GM23338 (cell line): ENCODE data around the gene ABCA13. TPM values are rescaled to one million over a fixed set of nuclear protein-coding genes. Genes with fewer than 3 reads are reported as not detected.

Experiments
- ATAC-seq: fragments of 200-7000 bp; cut with Tn5 transposase; 3 replicates; pipeline ENCODE4 v1.9.1; 2020
- DNase-seq: peaks from one replicate; pipeline ENCODE4 v3.0.0-alpha.2; 2015; ENCODE audit warnings: low spot score
- H2AFZ ChIP-seq: fragments of 200-600 bp; sonication (generic); 2 replicates; pipeline ENCODE4 v1.8.0; 2016; ENCODE audit warnings: antibody characterized with exemption, mild to moderate bottlenecking, moderate library complexity
- H3F3A ChIP-seq: fragments of 200-600 bp; sonication (generic); replicated peaks from 2 replicates; pipeline ENCODE4 v1.8.0; 2017; ENCODE audit warnings: antibody characterized with exemption, mixed run types, low read depth
- H3K27ac ChIP-seq: fragments of 200-600 bp; sonication (generic); 2 replicates; pipeline ENCODE4 v1.6.1; 2016; ENCODE audit warnings: low read depth
- H3K27me3 ChIP-seq: fragments of 200-600 bp; sonication (generic); 2 replicates; pipeline ENCODE4 v1.8.0; 2016; ENCODE audit warnings: mild to moderate bottlenecking, mixed run types, moderate library complexity; ENCODE audit not compliant: insufficient read depth
- H3K36me3 ChIP-seq: fragments of 200-600 bp; sonication (generic); 2 replicates; pipeline ENCODE4 v1.8.0; 2016; ENCODE audit warnings: mild to moderate bottlenecking; ENCODE audit not compliant: insufficient read depth
- H3K4me1 ChIP-seq: fragments of 200-600 bp; sonication (generic); 2 replicates; pipeline ENCODE4 v1.8.0; 2016; ENCODE audit warnings: mild to moderate bottlenecking, moderate library complexity; ENCODE audit not compliant: insufficient read depth
- H3K4me2 ChIP-seq: fragments of 200-600 bp; sonication (generic); 2 replicates; pipeline ENCODE4 v1.7.1; 2017; ENCODE audit warnings: mixed run types
- H3K4me3 ChIP-seq: fragments of 200-600 bp; sonication (generic); 2 replicates; pipeline ENCODE4 v1.6.1; 2016; ENCODE audit warnings: mixed run types
- H3K79me2 ChIP-seq: fragments of 200-600 bp; sonication (generic); replicated peaks from 2 replicates; pipeline ENCODE4 v1.8.0; 2017; ENCODE audit warnings: mild to moderate bottlenecking; ENCODE audit not compliant: insufficient read depth
- H3K9me2 ChIP-seq: fragments of 200-600 bp; sonication (generic); 2 replicates; pipeline ENCODE4 v1.8.0; 2017; ENCODE audit not compliant: insufficient read depth
- H4K20me1 ChIP-seq: fragments of 200-600 bp; sonication (generic); replicated peaks from 2 replicates; pipeline ENCODE4 v1.8.0; 2017; ENCODE audit warnings: mild to moderate bottlenecking; ENCODE audit not compliant: insufficient read depth
- H3K27ac Mint-ChIP-seq: 2 replicates; pipeline ENCODE4 v1.8.0; 2020; ENCODE audit warnings: inconsistent platforms, mild to moderate bottlenecking, moderate library complexity, mixed read lengths
- H3K27me3 Mint-ChIP-seq: 3 replicates; pipeline ENCODE4 v1.8.0; 2022; ENCODE audit warnings: low read depth, mild to moderate bottlenecking, moderate library complexity, mixed read lengths, inconsistent platforms; ENCODE audit not compliant: insufficient read depth, poor library complexity
- H3K36me3 Mint-ChIP-seq: 3 replicates; pipeline ENCODE4 v1.8.0; 2021; ENCODE audit warnings: low read depth, mild to moderate bottlenecking, inconsistent platforms, moderate library complexity, mixed read lengths
- H3K4me1 Mint-ChIP-seq: 3 replicates; pipeline ENCODE4 v1.8.0; 2020; ENCODE audit warnings: mild to moderate bottlenecking, inconsistent platforms, mixed read lengths
- H3K4me3 Mint-ChIP-seq: 3 replicates; pipeline ENCODE4 v1.8.0; 2021; ENCODE audit warnings: moderate library complexity, mild to moderate bottlenecking, inconsistent platforms, mixed read lengths
- H3K9me3 Mint-ChIP-seq: 3 replicates; pipeline ENCODE4 v1.8.0; 2020; ENCODE audit warnings: moderate library complexity, mild to moderate bottlenecking, inconsistent platforms, mixed read lengths
- CREB1 ChIP-seq: fragments of 250-450 bp; sonication (Bioruptor Pico); IDR thresholded peaks from 2 replicates; pipeline ENCODE4 v1.5.0; 2020; ENCODE audit warnings: low read depth, mild to moderate bottlenecking, moderate library complexity
- CTCF ChIP-seq, 2 experiments: fragments of 200-600 bp in 1 of 2; sonication (generic) in 1 of 2; conservative IDR thresholded peaks; 2 replicates each; pipeline versions ENCODE4 v1.5.1 to v1.6.1; 2016 to 2017; ENCODE audit warnings: antibody characterized with exemption in 2 of 2, low read depth in 2 of 2, mild to moderate bottlenecking in 2 of 2, moderate library complexity in 1 of 2
- EZH2 ChIP-seq: fragments of 200-600 bp; sonication (generic); IDR thresholded peaks from one replicate; pipeline ENCODE4 v1.8.0; 2017; ENCODE audit warnings: antibody characterized with exemption, mild to moderate bottlenecking, low read depth; ENCODE audit not compliant: unreplicated experiment
- EZH2phosphoT487 ChIP-seq: fragments of 200-600 bp; sonication (generic); IDR thresholded peaks from one replicate; pipeline ENCODE4 v1.8.1; 2018; ENCODE audit warnings: antibody characterized with exemption; ENCODE audit not compliant: unreplicated experiment
- JUNB ChIP-seq: IDR thresholded peaks from one replicate; pipeline ENCODE4 v1.6.1; 2016; ENCODE audit warnings: antibody characterized with exemption; ENCODE audit not compliant: unreplicated experiment
- NANOG ChIP-seq: IDR thresholded peaks from 2 replicates; pipeline ENCODE4 v1.6.1; 2016; ENCODE audit warnings: antibody characterized with exemption, borderline replicate concordance
- STAT1 ChIP-seq: IDR thresholded peaks from one replicate; pipeline ENCODE4 v1.6.1; 2016; ENCODE audit warnings: antibody characterized with exemption; ENCODE audit not compliant: unreplicated experiment
- ZNF114 ChIP-seq: fragments of 250-450 bp; sonication (Bioruptor Pico); IDR thresholded peaks from 2 replicates; pipeline ENCODE4 v1.5.0; 2020; ENCODE audit warnings: mild to moderate bottlenecking, moderate library complexity
- ZNF331 ChIP-seq: fragments of 250-450 bp; sonication (Bioruptor Pico); IDR thresholded peaks from 2 replicates; pipeline ENCODE4 v1.5.0; 2020; ENCODE audit warnings: low read depth, mild to moderate bottlenecking, moderate library complexity
- ZNF462 ChIP-seq: fragments of 250-450 bp; sonication (Bioruptor Pico); IDR thresholded peaks from 2 replicates; pipeline ENCODE4 v1.5.0; 2020; ENCODE audit warnings: mild to moderate bottlenecking, moderate library complexity
- polyA plus RNA-seq: library from polyadenylated mRNA; unstranded; fragments of >200 nt; fragmentation: Nextera tagmentation; extraction: Ambion mirVana; gene quantifications from 2 replicates; pipeline ENCODE4 v1.2.1, GENCODE V29; 2016
- total RNA-seq: library from RNA; depleted of rRNA; stranded (reverse); fragments of >200 nt; shearing (Covaris generic); gene quantifications from 2 replicates; pipeline ENCODE4 v1.2.3, GENCODE V29; 2014

The ABCA13 gene
- total and polyA plus RNA-seq, 2 experiments from 2014 or later: 0.21 TPM; not detected in 1

GRCh38 chr7:48360574-48360973 lies 189.3 kb downstream of the ABCA13 start (continued):
- no peak for TF ChIP-seq CTCF (conservative IDR thresholded peaks at IDR 0.05; ENCODE audit: low read depth in 2 of 2)
- TF ChIP-seq EZH2: no peak
- no peak for TF ChIP-seq EZH2phosphoT487
- TF ChIP-seq JUNB: no peak
- no peak for TF ChIP-seq NANOG

- DNase-seq (no peak), ATAC-seq (no peak)
- Mint-ChIP-seq H3K4me3 (no peak overlapping the region), H3K27me3 (no peaks in the 10 kb centered on the region), H3K36me3 (no peaks in the 10 kb centered on the region), H3K27ac (no peak overlapping the region), H3K4me1 (no peaks in the 10 kb centered on the region), H3K9me3 (no peaks in the 10 kb centered on the region)
- TF ChIP-seq ZNF331 (no peak), EZH2 (no peak), STAT1 (no peak), CREB1 (no peak), ZNF114 (no peak), ZNF462 (CRISPR knock-in tag) (no peak), NANOG (no peak), EZH2phosphoT487 (no peak), JUNB (no peak), CTCF (conservative IDR thresholded peaks at IDR 0.05; ENCODE audit: low read depth in 2 of 2) (no peak)
- Histone ChIP-seq H3K9me2 (0 out of 2 replicates have a peak, but pooled peaks cover 3% of the 10 kb centered on the region), H3K4me1 (no peaks in the 10 kb centered on the region), H2AFZ (no peak overlapping the region), H3K4me3 (no peak overlapping the region), H3K4me2 (no peak overlapping the region), H3K27me3 (no peaks in the 10 kb centered on the region), H4K20me1 (no peaks in the 10 kb centered on the region), H3F3A (no peaks in the 10 kb centered on the region), H3K27ac (no peak overlapping the region), H3K79me2 (no peaks in the 10 kb centered on the region), H3K36me3 (no peaks in the 10 kb centered on the region)
Observed at GRCh38 chr7:48363174-48363573, 191.9 kb downstream of the ABCA13 start.
